Activated T-cell treated with anti-CD3 and anti-CD28 coated beads, Interleukin-2, amount 50 U/mL, for 1 hour (primary cell): Measurements from ENCODE around the gene FBXO44.

ENCODE experiments used
- DNase-seq: peaks from one replicate; pipeline ENCODE4 v3.0.0-alpha.2; 2020

FBXO44 gene

GRCh38 chr1:11691928-11692711 lies 37.4 kb downstream of the FBXO44 start:
- no peak for DNase-seq

GRCh38 chr1:11693024-11693590 lies 38.4 kb downstream of the FBXO44 start:
- peak; percentile 31 for DNase-seq

GRCh38 chr1:11693917-11694316 lies 39.2 kb downstream of the FBXO44 start:
- no peak for DNase-seq

- DNase-seq = no peak
These were observed 41.2 kb downstream of the FBXO44 start for GRCh38 chr1:11695861-11696260.

- DNase-seq = no peak
These were observed 42.7 kb downstream of the FBXO44 start for GRCh38 chr1:11697188-11697892.

- DNase-seq = no peak
These were observed 43.2 kb downstream of the FBXO44 start for GRCh38 chr1:11697893-11698210.

- DNase-seq = no peak
These were observed 46.2 kb downstream of the FBXO44 start for GRCh38 chr1:11700601-11701467.

GRCh38 chr1:11701551-11701961 lies 46.9 kb downstream of the FBXO44 start:
- no peak for DNase-seq

- DNase-seq = no peak
These were observed 47.5 kb downstream of the FBXO44 start for GRCh38 chr1:11701981-11702803.

- DNase-seq = no peak
These were observed 48.9 kb downstream of the FBXO44 start for GRCh38 chr1:11703357-11704193.

GRCh38 chr1:11704194-11704529 lies 49.5 kb downstream of the FBXO44 start:
- no peak for DNase-seq

GRCh38 chr1:11704691-11705475 lies 50.2 kb downstream of the FBXO44 start:
- DNase-seq = no peak

GRCh38 chr1:11705596-11705995 lies 50.9 kb downstream of the FBXO44 start:
- DNase-seq = no peak

GRCh38 chr1:11706292-11706691 lies 51.6 kb downstream of the FBXO44 start:
- DNase-seq = no peak

GRCh38 chr1:11707621-11708276 lies 53.1 kb downstream of the FBXO44 start:
- no peak for DNase-seq

- DNase-seq = no peak
These were observed 54.1 kb downstream of the FBXO44 start for GRCh38 chr1:11708554-11709350.

GRCh38 chr1:11711490-11711889 lies 56.8 kb downstream of the FBXO44 start:
- DNase-seq = no peak

- DNase-seq = no peak
These were observed 57.6 kb downstream of the FBXO44 start for GRCh38 chr1:11712285-11712684.
